ENCODE results near the gene XPNPEP3. TPM values are rescaled to one million over a fixed set of nuclear protein-coding genes. Genes with fewer than 3 reads are reported as not detected.
"Not testable (repeated sequence)": the region's sequence is repeated elsewhere in the genome, so short reads cannot be mapped to it uniquely, and the experiment has no call there.

XPNPEP3 gene
- 5.4 and 7.0 TPM in 2 replicates for total RNA-seq

DNA sequence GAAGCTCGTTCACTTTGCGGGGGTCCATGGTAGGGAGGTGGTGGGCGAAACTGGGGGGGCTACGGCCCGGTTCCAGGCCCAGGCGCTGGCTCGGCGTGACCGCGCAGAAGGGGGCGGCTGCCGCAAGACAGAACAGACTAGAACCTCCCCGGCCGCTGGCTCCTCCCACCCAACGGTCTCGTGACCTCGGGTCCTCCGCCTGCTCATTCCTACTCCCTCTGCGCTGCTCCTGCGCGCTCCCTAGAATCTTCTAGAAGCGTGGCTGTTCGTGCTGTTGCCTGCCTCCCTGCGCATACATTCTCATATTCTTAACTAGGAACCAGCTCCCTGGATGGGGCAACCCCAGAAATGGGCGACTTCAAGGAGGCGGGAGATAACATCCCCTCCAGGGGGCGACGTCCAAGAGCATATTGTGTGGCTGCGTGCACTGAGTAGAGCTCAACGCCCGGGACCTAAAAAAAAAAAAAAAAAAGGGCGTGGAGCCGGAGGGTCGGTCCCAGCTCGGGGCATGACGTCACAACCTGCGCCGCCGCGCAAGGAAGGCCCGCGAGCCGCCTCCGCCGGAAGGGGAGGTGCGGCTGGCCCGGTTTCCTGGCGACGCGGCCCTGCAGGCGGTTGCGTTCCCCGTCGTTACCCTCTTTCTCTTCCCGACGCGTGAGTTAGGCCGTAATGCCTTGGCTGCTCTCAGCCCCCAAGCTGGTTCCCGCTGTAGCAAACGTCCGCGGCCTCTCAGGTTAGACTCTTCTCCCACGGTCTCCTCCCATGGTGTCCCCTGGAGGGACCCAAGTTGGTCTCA, at the start of gene XPNPEP3, which contains the start of gene ST13:
Gene XPNPEP3 (plus strand): TSS at position 636 of the 796 bp plus-strand sequence. CDS start 34 bp downstream, at position 670.
Gene ST13 (minus strand): TSS at position 127 of the 796 bp plus-strand sequence. CDS start 99 bp downstream, at position 28.
- DNase-seq (ENCODE audit: low read depth in 2 of 2): peak; percentile 89 to 96

DNA sequence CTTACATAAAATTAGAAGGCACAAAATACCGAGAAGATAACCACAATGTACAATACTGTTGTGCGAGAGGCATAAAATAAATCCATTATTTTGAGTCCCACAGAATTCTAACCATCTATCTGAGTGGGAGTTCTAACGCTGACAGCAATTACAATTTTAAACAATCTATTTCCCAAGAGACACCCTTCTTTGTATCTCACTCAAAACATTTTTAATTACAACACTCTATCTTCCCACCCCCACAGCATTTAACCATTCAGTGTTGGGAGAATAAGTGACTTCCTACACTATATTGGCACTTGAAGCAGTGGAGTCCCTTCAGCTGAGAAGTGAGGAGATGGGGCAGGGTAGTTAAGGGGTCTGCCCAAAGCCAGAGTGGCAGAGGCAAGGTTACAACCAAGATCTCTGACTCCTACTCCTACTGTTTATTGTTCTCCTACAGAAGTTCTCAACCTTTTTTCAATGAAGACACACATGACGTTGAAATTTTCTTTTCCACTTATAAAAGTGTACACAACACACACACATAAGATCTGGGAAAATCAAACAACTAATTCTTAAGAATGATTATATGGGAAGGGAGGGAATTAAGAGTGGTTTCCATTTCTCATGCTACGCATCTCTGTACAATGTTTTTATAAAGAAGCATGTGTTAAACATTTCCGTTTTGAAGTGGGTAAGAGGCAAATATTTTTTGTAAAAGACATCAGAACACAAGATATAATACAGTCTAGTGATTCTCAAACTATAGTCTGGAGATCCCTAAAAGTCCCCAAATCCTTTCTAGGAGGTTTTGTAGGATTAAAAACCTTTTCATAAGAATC, 48.7 kb upstream of the XPNPEP3 start:
- DNase-seq (ENCODE audit: low read depth in 2 of 2): peak in 1 of 2 donors; percentile 25

DNA sequence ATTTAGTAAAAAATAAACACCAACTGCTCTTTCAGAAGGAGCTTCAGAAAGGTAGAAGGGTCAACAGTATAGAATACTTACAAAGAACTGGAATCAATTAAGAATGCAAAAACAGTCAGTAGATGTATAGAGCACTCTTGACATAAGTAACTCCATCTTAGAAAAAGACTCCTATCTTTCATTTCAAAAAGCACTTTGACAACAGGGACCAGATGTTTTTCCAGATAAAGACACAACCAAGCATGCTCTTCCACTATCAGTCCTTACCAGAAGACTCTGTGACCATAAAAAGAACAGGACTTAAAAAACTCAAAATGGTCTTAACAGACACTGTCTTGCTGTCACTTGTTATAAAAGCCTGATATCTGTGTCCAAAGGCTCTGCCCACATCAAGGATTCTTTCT, 43.0 kb upstream of the XPNPEP3 start:
- no peak for DNase-seq (ENCODE audit: low read depth in 2 of 2)

DNA sequence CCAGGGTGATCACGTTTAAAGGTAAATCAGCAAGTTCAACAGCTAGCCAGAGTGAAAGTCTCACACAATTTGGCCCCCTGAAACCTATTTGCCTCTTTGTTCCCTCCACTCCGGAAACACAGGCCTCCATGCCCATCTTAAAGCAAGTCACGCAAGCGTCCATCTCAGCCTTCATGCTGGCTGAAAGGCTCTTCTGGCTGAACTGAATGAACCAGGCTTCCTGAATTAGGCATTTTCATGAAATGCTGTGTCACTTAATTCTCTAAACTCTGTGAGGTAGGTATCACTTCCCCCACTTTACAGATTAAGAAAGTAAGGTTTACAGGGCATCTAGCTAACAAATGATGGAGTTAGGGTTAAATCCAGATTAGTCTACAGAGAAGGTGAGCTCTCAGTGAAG, 39.2 kb upstream of the XPNPEP3 start:
- no peak for DNase-seq (ENCODE audit: low read depth in 2 of 2)

GRCh38 chr22:40818192-40818746, 38.7 kb upstream of the XPNPEP3 start:
- DNase-seq (ENCODE audit: low read depth in 2 of 2): no peak

- peak; percentile 54 to 84 for DNase-seq (ENCODE audit: low read depth in 2 of 2)
These were observed 38.0 kb upstream of the XPNPEP3 start, which contains the start of gene SLC25A17 for GRCh38 chr22:40818747-40819598. Gene SLC25A17, minus strand, starts transcription at chr22:40819346. Its CDS starts 98 bp downstream, at chr22:40819248.

DNA sequence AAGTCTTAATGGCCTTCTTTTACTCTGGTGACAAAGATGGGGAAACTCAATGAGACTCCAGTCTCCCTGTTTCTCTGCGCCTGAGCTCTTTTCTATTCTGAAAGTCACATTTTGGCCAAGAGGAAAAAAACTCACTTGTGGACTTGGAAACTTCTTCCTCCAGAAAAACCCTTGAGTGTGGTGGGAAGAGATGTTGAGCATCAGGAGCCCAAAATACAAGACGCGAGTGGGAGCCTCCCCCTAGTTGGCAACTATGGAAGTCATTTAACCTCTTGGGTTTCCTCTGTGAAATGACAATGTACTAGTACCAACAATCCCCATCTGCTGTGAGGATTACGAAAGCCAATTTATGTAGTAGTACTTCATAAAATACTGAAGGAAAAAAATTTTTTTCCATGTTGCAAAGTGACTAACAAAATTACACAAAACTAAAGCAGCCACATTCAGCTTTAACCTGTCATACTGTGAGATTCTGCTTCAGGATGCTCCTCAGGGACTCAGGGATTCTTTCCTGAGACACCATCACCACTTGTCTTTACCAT, 37.3 kb upstream of the XPNPEP3 start:
- peak; percentile 32 to 61 for DNase-seq (ENCODE audit: low read depth in 2 of 2)

GRCh38 chr22:40823426-40823825, 33.5 kb upstream of the XPNPEP3 start:
- DNase-seq (ENCODE audit: low read depth in 2 of 2): no peak

DNA sequence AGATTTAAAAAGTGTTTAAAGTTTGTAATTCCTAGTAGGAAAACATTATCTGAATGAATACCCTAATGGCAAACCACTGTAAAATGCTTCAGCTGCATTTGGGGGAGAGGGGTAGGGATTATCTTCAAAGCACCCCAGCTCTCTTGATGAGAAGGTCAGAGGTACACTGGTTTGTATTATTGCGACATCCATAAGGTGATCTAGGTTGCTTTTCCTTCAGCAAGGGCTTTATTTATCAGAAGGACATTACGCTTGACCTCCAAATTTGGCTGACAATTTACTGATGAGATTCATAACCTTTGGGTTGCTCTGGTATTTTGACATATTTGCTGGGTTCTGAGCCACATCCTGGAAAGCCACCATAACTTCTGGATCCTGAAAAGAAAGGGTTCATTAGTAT, 30.7 kb upstream of the XPNPEP3 start:
- DNase-seq (ENCODE audit: low read depth in 2 of 2): not testable (repeated sequence)

DNA sequence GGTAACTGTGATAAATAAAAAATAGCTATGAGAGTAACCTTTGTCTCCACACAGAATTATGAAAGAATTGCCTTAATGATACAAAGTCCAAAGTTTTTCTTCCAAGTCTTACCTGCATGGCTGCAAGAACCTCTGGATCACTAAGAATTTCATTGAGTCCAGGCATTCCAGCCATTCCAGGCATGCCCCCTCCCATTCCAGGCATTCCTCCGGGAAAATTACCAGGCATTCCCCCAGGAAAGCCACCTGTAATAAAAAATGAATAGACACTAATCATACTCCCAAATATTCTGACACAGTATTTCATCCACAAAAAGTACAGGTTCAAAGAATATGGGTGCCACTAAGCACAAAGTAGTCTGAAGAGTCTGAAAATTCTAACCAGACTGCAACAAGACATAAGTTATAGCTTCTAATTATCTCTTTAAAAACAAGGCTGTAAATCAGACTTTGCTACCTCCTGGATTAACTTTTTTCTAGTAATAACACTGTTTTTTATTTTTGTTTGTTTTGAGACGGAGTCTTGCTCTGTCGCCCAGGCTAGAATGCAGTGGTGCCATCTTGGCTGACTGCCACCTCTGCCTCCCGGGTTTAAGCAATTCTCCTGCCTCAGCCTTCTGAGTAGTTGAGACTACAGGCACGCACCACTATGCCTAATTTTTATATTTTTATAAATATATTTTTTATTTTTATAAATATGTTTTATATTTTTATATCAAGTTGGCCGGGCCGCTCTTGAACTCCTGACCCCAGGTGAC, 29.8 kb upstream of the XPNPEP3 start:
- DNase-seq (ENCODE audit: low read depth in 2 of 2): no peak

GRCh38 chr22:40829131-40829530, 27.8 kb upstream of the XPNPEP3 start:
- DNase-seq (ENCODE audit: low read depth in 2 of 2): peak in 1 of 2 donors; percentile 30

- DNase-seq (ENCODE audit: low read depth in 2 of 2): no peak
These were observed 22.3 kb upstream of the XPNPEP3 start for GRCh38 chr22:40834619-40835018.

DNA sequence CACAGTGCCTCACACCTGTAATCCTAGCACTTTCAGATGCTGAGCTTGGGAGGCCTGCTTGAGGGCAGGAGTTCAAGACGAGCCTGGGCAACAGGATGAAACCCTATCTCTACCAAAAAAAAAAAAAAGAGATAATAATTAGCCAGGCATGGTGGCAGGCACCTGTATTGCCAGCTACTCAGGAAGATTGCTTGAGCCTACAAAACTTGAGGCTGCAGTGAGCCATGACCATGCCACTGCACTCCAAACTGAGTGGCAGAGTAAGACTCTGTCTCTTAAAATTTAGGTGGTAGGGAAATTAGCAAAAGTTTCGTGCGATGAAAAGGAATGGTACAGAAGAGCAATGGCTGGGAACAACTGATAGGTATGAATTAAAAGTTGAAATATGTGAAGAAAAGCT, 18.5 kb upstream of the XPNPEP3 start:
- no peak for DNase-seq (ENCODE audit: low read depth in 2 of 2)

DNA sequence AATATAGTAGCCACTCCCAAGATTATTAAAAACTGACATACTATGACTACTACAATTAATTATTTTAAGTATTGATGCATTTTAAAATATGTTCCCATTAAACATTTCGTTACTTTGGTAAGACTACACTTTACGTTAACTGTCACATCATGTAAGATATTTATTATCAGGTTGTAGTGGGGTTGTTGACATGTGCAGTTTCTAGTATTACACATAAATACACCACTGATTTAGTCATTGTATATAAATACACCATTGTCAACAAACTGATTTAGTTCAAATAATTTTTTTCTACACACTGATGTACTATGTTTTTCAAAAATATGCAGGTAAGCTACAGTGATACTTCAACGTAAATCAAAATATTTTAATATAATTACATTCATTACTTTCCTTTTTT, 12.0 kb upstream of the XPNPEP3 start:
- no peak for DNase-seq (ENCODE audit: low read depth in 2 of 2)

DNA sequence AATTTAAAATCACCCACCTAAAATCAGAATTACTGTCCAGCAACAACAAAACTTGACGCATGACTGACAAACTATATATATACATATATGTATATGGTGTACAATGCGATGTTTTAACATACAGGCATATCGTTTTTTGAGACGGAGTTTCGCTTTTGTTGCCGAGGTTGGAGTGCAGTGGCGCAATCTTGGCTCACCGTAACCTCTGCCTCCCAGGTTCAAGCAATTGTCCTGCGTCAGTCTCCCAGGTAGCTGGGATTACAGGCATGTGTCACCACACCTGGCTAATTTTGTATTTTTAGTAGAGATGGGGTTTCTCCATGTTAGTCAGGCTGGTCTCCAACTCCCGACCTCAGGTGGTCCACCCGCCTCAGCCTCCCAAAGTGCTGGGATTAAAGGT, 11.1 kb upstream of the XPNPEP3 start:
- DNase-seq (ENCODE audit: low read depth in 2 of 2): not testable (repeated sequence)

- no peak for DNase-seq (ENCODE audit: low read depth in 2 of 2)
These were observed 3.6 kb upstream of the XPNPEP3 start for GRCh38 chr22:40853333-40853732.

DNA sequence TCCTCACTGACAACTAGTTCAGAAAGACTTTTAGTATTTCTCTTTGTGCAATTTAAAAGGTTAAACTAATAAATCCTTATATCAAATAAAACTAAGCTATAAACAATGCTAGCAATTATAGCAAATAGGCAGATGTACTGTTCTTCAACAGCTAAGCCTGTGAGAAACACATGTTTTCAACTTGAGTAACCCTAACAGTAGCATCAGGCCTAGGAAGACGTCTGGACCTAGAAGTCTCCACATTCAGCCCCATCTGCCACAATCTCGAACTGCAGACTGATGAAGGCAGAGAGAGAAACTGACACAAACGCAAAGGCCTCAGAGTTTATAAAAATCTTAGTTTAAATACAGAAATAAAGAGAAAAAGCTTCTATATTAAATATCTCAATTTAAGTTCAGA, 3.0 kb upstream of the XPNPEP3 start:
- DNase-seq (ENCODE audit: low read depth in 2 of 2): no peak

DNA sequence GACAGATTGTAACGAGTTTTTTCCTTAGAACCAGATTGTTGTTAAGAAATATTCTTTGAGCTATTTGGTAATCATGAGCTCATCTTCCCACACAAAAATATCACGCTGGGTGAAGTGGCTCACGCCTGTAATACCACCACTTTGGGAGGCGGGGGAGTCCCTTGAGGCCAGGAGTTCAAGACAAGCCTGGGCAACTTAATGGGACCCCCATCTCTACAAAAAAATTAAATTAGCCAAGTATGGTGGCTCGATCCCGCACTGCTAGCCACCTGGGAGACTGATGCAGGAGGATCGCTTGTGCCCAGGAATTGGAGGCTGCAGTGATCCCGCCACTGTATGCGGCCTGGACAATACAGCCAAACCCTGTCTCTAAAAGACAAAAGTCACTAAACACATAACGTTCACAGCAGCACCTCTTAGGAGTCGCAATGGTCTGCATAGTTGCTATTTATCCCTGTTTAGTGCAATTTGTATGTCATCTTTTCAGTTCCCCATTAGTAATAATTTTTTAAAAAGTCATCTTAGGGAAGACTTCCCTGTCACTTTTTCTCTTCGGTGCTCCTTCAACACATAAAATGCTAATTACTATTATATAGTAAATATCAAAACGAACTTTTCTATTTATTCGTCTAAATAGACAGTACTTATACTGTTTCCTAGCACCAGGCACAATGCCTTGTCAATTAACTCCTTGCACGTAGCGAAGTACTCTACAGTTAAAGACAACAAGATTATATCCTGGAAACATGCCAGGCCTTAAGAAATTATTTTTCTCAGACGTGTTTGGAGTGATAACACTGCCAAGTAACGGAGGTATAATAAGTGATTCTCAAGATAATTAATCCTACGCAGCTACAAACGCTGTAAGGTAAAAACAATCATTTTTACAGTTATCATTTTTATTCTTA, 1.6 kb upstream of the XPNPEP3 start:
- peak in 1 of 2 donors; percentile 57 for DNase-seq (ENCODE audit: low read depth in 2 of 2)

DNA sequence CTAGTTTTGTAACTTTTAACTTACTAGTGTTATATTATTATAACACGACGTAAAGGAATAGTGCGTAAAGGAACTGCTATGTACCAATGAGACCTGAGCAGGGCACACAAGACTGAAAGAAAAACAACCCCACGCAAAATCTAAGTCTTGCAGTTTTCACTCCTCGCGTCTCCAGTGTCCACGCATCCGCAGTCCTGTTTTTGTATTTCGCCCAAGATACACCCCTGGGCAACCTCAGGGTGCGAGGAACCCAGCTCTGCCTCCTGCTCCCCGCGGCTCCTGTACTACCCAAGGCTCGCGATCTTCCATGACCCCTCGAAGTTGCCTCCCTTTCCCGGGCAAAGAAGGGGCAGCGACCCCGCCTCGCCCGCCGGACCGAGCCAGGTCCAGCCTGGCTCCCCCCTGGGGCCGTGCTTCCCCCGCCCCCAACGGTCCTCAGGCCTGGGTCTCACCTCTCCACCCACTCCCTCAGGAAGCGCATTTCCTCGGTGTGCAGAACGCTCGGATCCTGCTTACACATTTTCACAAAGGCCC, 902 bp upstream of the XPNPEP3 start:
- peak in 1 of 2 donors; percentile 37 for DNase-seq (ENCODE audit: low read depth in 2 of 2)

Data from dermis microvascular lymphatic vessel endothelial cell (primary cell).